ENCODE data around the gene TUBB4B. TPM values are rescaled to one million over a fixed set of nuclear protein-coding genes. Genes with fewer than 3 reads are reported as not detected.

Gene TUBB4B
- total RNA-seq, 1 donor from 2014 or later, result 262 TPM

DNA sequence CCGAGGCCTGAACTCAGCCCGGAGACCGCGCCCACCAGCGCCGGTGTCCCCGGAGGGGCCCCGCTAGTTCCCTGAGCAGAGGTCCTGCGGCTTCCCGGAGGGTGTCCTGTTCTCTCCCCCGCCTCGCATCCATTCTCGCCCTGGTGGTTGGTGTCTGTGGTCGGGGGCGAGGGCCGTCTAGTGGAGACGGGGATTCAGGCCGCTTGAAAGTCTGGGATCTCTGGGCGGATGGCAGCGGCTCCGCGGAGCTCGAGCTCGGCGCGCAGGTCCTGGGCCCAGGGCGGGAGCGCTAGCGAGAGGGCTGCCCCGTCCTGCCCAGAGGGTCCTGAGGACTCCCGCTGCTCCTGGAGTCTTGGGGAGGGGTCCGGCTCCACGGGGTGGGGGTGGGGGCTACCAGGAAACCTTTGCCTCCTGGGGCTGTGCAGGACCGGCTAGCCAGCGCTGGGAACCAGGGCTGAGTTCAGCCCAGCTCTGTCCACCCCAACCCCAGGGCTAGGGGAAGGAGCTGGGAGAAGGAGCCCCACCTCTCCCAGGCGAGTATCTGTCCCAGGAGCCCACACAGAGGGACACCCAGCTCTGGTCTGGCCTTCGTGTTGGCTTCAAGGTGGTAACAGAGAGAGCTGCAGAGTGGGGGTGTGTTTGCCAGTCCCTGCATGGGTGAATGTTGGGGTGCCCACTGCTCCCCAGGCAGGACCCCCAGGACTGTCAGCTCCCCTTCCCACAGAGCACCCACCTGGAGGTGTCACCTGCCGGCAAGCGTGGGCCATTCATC, 40.4 kb downstream of the TUBB4B start:
- no peak overlapping the region for H3K4me3 ChIP-seq (ENCODE audit: low read depth, low read length)
- no peaks in the 10 kb centered on the region for H3K27me3 ChIP-seq (ENCODE audit: control insufficient read depth, insufficient read depth, low read length)
- H3K36me3 ChIP-seq (ENCODE audit: control insufficient read depth, insufficient read depth, low read length), result peaks cover 1% of the 10 kb centered on the region
- no peak for DNase-seq (ENCODE audit: low read depth)
- TF ChIP-seq, protein P1, sequence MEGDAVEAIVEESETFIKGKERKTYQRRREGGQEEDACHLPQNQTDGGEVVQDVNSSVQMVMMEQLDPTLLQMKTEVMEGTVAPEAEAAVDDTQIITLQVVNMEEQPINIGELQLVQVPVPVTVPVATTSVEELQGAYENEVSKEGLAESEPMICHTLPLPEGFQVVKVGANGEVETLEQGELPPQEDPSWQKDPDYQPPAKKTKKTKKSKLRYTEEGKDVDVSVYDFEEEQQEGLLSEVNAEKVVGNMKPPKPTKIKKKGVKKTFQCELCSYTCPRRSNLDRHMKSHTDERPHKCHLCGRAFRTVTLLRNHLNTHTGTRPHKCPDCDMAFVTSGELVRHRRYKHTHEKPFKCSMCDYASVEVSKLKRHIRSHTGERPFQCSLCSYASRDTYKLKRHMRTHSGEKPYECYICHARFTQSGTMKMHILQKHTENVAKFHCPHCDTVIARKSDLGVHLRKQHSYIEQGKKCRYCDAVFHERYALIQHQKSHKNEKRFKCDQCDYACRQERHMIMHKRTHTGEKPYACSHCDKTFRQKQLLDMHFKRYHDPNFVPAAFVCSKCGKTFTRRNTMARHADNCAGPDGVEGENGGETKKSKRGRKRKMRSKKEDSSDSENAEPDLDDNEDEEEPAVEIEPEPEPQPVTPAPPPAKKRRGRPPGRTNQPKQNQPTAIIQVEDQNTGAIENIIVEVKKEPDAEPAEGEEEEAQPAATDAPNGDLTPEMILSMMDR (IDR thresholded peaks at IDR 0.05; ENCODE audit: insufficient read depth, low read length, poor library complexity, severe bottlenecking), result no peak

DNA sequence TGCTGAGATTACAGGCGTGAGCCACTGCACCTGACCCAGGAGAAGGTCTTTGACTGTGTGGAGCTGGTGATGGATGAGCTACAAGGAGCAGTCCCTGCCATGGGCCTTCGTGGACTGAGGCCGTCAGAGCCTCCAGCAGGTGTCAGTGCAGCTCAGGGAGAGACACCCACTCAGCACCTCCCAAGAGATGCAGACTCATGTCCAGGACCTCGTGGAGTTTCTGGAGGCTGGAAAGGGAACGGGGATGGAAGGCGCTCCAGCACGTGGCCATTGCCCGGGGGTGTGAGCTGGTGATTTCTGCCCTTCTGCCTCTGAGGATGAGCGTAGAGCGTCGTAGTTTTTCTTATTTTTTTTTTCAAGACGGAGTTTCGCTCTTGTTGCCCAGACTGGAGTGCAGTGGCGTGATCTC, 45.9 kb downstream of the TUBB4B start:
- H3K36me3 ChIP-seq (ENCODE audit: control insufficient read depth, insufficient read depth, low read length), result no peaks in the 10 kb centered on the region
- no peak overlapping the region for H3K4me3 ChIP-seq (ENCODE audit: low read depth, low read length)
- TF ChIP-seq, protein P1 (IDR thresholded peaks at IDR 0.05; ENCODE audit: insufficient read depth, low read length, poor library complexity, severe bottlenecking), result peak; percentile 66
- H3K27me3 ChIP-seq (ENCODE audit: control insufficient read depth, insufficient read depth, low read length), result no peaks in the 10 kb centered on the region
- no peak for DNase-seq (ENCODE audit: low read depth)

DNA sequence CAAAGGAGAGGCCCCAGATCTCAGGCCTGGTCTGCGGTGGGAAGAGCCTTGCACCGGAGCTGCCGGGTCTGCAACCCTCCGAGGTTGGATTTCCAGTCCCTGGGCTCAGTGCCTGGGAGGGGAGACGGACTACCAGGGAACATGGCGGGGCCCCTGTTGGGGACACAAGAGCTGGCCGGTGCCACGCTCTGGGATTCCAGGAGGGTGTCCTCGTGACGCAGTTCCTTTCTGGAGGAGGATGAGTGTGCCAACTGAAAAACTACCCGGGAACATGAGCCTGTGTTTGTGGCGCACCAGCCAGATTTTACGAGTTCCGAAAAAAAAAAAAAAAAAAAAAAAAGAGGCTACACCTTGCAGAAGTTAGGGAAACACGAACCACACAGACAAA, 52.0 kb downstream of the TUBB4B start:
- DNase-seq (ENCODE audit: low read depth), result no peak
- Histone ChIP-seq H3K27me3 (ENCODE audit: control insufficient read depth, insufficient read depth, low read length) (peaks cover 28% of the 10 kb centered on the region), H3K36me3 (ENCODE audit: control insufficient read depth, insufficient read depth, low read length) (no peaks in the 10 kb centered on the region), H3K4me3 (ENCODE audit: low read depth, low read length) (no peak overlapping the region)
- TF ChIP-seq, protein P1 (IDR thresholded peaks at IDR 0.05; ENCODE audit: insufficient read depth, low read length, poor library complexity, severe bottlenecking), result no peak

Other genes starting within 250 kb of the TUBB4B start
- gene PAXX, start 248.9 kb upstream of the TUBB4B start, total RNA-seq, result 42.2 and 46.8 TPM in 2 replicates
- 0.75 TPM in 1 of 2 replicates, not detected in the other for gene CLIC3, start 244.7 kb upstream of the TUBB4B start, total RNA-seq
- gene ABCA2, start 213.1 kb upstream of the TUBB4B start, total RNA-seq, result 5.3 and 15.4 TPM in 2 replicates
- gene FUT7, start 209.2 kb upstream of the TUBB4B start, total RNA-seq, result not detected in 2 replicates
- 58.3 and 76.1 TPM in 2 replicates for gene NPDC1, start 195.1 kb upstream of the TUBB4B start, total RNA-seq
- gene ENTPD2, start 187.2 kb upstream of the TUBB4B start, total RNA-seq, result 0.21 TPM in 1 of 2 replicates, not detected in the other
- 5.3 and 5.8 TPM in 2 replicates for gene SAPCD2, start 170.7 kb upstream of the TUBB4B start, total RNA-seq
- gene UAP1L1, start 163.8 kb upstream of the TUBB4B start, total RNA-seq, result 9.7 and 11.7 TPM in 2 replicates
- gene MAN1B1, start 154.3 kb upstream of the TUBB4B start, total RNA-seq, result 76.8 and 80.3 TPM in 2 replicates
- gene DPP7, start 126.6 kb upstream of the TUBB4B start, total RNA-seq, result 116 and 137 TPM in 2 replicates
- gene GRIN1, start 102.1 kb upstream of the TUBB4B start, total RNA-seq, result 0.04 TPM in 1 of 2 replicates, not detected in the other
- gene LRRC26, start 71.2 kb upstream of the TUBB4B start, total RNA-seq, result not detected in 2 replicates
- not detected in 2 replicates for gene TMEM210, start 69.2 kb upstream of the TUBB4B start, total RNA-seq
- 18.8 and 26.1 TPM in 2 replicates for gene ANAPC2, start 52.7 kb upstream of the TUBB4B start, total RNA-seq
- 91.4 and 95.1 TPM in 2 replicates for gene SSNA1, start 52.6 kb upstream of the TUBB4B start, total RNA-seq
- 15.2 and 20.1 TPM in 2 replicates for gene TPRN, start 40.5 kb upstream of the TUBB4B start, total RNA-seq
- 39.2 and 40.3 TPM in 2 replicates for gene TMEM203, start 35.6 kb upstream of the TUBB4B start, total RNA-seq
- 19.1 and 28.6 TPM in 2 replicates for gene NDOR1, start 35.6 kb upstream of the TUBB4B start, total RNA-seq
- 3.1 and 4.2 TPM in 2 replicates for gene RNF208, start 19.0 kb upstream of the TUBB4B start, total RNA-seq
- 2.1 and 3.8 TPM in 2 replicates for gene CYSRT1, start 16.1 kb upstream of the TUBB4B start, total RNA-seq
- not detected in 2 replicates for gene RNF224, start 13.8 kb upstream of the TUBB4B start, total RNA-seq
- gene SLC34A3, start 10.4 kb upstream of the TUBB4B start, total RNA-seq, result 0.25 TPM in 1 of 2 replicates, not detected in the other
- not detected in 2 replicates for gene STPG3, start 10.0 kb downstream of the TUBB4B start, total RNA-seq
- gene NELFB, start 14.0 kb downstream of the TUBB4B start, total RNA-seq, result 47.3 and 67.0 TPM in 2 replicates
- gene TOR4A, start 36.4 kb downstream of the TUBB4B start, total RNA-seq, result 33.5 and 50.3 TPM in 2 replicates
- 8.4 and 11.4 TPM in 2 replicates for gene NRARP, start 61.0 kb downstream of the TUBB4B start, total RNA-seq
- 8.6 and 13.3 TPM in 2 replicates for gene EXD3, start 181.9 kb downstream of the TUBB4B start, total RNA-seq
- gene NOXA1, start 182.1 kb downstream of the TUBB4B start, total RNA-seq, result 0.84 and 1.8 TPM in 2 replicates
- not detected in 2 replicates for gene ENTPD8, start 200.1 kb downstream of the TUBB4B start, total RNA-seq
- 52.5 and 65.5 TPM in 2 replicates for gene NSMF, start 218.0 kb downstream of the TUBB4B start, total RNA-seq

Data from kidney epithelial cell (primary cell).